Measurements from ENCODE around the gene SMCO4.

SMCO4 gene

GRCh38 chr11:93541884-93542810 is 1.0 kb downstream of the SMCO4 start:
- Mint-ChIP-seq H3K27ac (peak overlapping the region; percentile 69 to 84 (median 72)), H3K4me1 (peaks cover 23% of the 10 kb centered on the region), H3K4me3 (peak overlapping the region; percentile 87 to 95 (median 93)), H3K36me3 (ENCODE audit: low read depth) (no peaks in the 10 kb centered on the region), H3K27me3 (ENCODE audit: low read depth) (peaks cover 23% of the 10 kb centered on the region), H3K9me3 (no peaks in the 10 kb centered on the region)
- TF ChIP-seq CTCF (IDR thresholded peaks at IDR 0.05; ENCODE audit: unreplicated experiment in 3 of 3): no peak

GRCh38 chr11:93540896-93541553 is 2.2 kb downstream of the SMCO4 start:
- Mint-ChIP-seq H3K27ac (peak overlapping the region in 1 of 3 experiments; percentile 52), H3K27me3 (ENCODE audit: low read depth) (peaks cover 17% of the 10 kb centered on the region), H3K36me3 (ENCODE audit: low read depth) (no peaks in the 10 kb centered on the region), H3K9me3 (no peaks in the 10 kb centered on the region), H3K4me1 (peaks cover 29% of the 10 kb centered on the region), H3K4me3 (peak overlapping the region; percentile 69 to 93 (median 74))
- TF ChIP-seq CTCF (IDR thresholded peaks at IDR 0.05; ENCODE audit: unreplicated experiment in 3 of 3): no peak

GRCh38 chr11:93540337-93540736 is 2.9 kb downstream of the SMCO4 start:
- Mint-ChIP-seq H3K4me3 (peak overlapping the region in 1 of 3 experiments; percentile 74), H3K27ac (no peak overlapping the region), H3K9me3 (no peaks in the 10 kb centered on the region), H3K27me3 (ENCODE audit: low read depth) (peaks cover 14% of the 10 kb centered on the region), H3K4me1 (peaks cover 34% of the 10 kb centered on the region), H3K36me3 (ENCODE audit: low read depth) (no peaks in the 10 kb centered on the region)
- no peak for TF ChIP-seq CTCF (IDR thresholded peaks at IDR 0.05; ENCODE audit: unreplicated experiment in 3 of 3)

- no peaks in the 10 kb centered on the region for H3K27me3 Mint-ChIP-seq (ENCODE audit: low read depth)
- H3K36me3 Mint-ChIP-seq (ENCODE audit: low read depth): no peaks in the 10 kb centered on the region
- H3K4me1 Mint-ChIP-seq: peaks cover 39% of the 10 kb centered on the region
- no peaks in the 10 kb centered on the region for H3K9me3 Mint-ChIP-seq
- no peak overlapping the region for H3K27ac Mint-ChIP-seq
- no peak for TF ChIP-seq CTCF (IDR thresholded peaks at IDR 0.05; ENCODE audit: unreplicated experiment in 3 of 3)
- H3K4me3 Mint-ChIP-seq: no peak overlapping the region
Measured at GRCh38 chr11:93537767-93538261, 5.4 kb downstream of the SMCO4 start.

GRCh38 chr11:93537049-93537448 is 6.1 kb downstream of the SMCO4 start:
- H3K27ac Mint-ChIP-seq: no peak overlapping the region
- H3K36me3 Mint-ChIP-seq (ENCODE audit: low read depth): no peaks in the 10 kb centered on the region
- no peak overlapping the region for H3K4me3 Mint-ChIP-seq
- no peaks in the 10 kb centered on the region for H3K27me3 Mint-ChIP-seq (ENCODE audit: low read depth)
- peaks cover 44% of the 10 kb centered on the region for H3K4me1 Mint-ChIP-seq
- no peak for TF ChIP-seq CTCF (IDR thresholded peaks at IDR 0.05; ENCODE audit: unreplicated experiment in 3 of 3)
- no peaks in the 10 kb centered on the region for H3K9me3 Mint-ChIP-seq
